HG03039 (cell line): ENCODE measurements around the gene RHPN2.
"Not testable (repeated sequence)": the region's sequence is repeated elsewhere in the genome, so short reads cannot be mapped to it uniquely, and the experiment has no call there.

Source experiments
- ATAC-seq: cut with Tn5 transposase; IDR thresholded peaks from one replicate; pipeline ENCODE4 v1.9.1; 2021; ENCODE audit warnings: mild to moderate bottlenecking, moderate library complexity; ENCODE audit not compliant: unreplicated experiment

RHPN2 gene

DNA sequence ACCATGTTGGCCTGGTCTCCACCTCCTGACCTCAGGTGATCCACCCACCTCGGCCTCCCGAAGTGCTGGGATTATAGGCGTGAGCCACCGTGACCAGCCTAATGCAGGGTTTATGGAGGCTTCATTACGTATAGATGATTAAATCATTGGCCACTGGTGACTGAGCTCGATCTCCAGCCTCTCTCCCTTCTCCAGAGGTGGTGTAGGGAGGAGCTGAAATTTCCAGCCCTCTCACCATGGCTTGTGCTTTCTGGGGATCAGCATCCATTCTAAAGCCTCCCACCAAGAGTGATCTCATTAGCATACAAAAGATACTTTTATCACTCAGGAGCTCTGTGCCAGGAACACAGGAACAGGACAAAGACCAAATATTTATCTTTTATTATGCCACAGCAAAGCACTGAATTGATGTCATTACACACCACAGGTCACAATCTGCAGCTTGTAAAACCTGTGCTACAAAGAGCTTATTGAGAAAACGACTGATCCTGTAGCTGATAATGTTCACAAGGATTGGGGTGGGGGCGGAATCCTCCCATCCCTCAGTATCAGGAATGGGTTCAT lies 32.4 kb downstream of the RHPN2 start:
- no peak for ATAC-seq

DNA sequence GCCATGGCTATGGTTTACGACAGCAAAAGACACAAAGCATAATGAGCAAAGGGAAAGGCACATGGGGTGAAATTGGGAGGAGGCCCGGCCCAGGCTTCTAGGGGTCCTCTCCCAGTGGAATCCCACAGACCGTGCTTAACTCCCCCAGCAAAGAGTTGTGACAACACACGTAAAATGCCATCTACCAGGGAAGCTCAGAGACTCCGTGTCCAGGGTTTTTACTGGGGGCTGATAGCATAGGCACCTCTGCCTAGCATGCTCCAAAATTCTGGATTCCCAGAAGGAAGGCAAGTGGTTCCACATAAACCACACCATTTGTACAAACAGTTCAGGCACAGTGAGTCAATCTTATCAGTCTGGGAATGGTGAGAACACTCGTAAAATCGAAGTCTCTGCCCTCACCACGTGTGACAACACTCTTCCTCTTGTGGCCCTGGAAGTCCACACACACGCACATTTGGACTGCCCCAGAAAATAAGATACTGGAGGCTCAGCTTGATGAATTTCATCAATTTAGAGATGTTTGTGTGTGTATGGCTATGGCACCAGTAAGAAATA lies 34.9 kb downstream of the RHPN2 start:
- ATAC-seq, result no peak

GRCh38 chr19:33026602-33027001 lies 38.1 kb downstream of the RHPN2 start:
- not testable (repeated sequence) for ATAC-seq

DNA sequence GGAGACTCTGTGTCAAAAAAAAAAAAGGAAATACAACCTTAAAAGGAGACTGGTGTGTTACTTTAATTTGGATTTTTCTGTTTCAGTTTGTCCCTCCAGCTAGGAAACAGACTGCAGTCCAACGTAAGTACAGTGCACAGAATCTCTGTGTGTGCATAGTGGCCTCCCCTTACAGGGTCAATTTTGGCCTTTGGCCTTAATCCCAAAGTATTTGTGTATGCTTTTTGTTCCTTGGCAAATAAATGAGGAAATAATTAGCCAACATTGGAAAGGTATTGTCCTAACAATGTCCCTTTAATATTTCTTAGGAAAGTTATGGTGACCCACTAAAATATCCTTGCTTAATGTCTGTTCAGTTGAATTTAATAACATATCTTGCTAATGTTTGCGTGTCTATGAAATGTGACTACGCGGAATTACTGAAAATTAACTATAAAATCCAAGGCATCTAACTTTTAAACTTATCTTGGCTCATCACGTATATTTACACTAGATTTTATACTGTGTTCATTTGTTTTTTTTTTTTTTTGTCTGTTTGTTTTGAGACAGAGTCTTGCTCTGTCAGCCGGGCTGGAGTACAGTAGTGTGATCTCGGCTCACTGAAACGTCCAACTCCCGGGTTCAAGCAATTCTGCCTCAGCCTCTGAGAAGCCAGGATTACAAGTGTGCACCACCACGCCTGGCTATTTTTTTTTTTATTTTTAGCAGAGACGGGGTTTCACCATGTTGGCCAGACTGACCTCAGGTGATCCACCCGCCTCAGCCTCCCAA lies 39.0 kb downstream of the RHPN2 start:
- ATAC-seq, result not testable (repeated sequence)

GRCh38 chr19:33024398-33024797 lies 40.3 kb downstream of the RHPN2 start:
- ATAC-seq, result no peak

- ATAC-seq, result no peak
Measured at GRCh38 chr19:33022472-33023116, 42.1 kb downstream of the RHPN2 start.

DNA sequence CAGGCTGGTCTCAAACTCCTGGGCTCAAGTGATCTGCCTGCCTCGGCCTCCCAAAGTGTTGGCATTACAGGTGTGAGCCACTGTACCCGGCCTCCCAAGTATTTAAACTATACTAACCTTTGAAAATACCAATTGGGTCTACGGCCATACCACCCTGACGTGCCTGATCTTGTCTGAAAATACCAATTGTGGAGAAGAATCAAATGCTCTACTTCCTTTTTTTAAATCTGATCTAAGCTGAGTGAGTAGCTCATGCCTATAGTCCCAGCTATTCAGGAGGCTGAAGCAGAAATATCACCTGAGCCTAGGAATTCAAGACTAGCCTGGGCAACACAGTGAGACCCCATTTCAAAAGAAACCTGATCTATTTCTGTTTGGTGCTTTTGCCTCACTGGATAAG lies 53.8 kb downstream of the RHPN2 start:
- not testable (repeated sequence) for ATAC-seq

GRCh38 chr19:33008738-33009137 lies 56.0 kb downstream of the RHPN2 start:
- ATAC-seq, result no peak

DNA sequence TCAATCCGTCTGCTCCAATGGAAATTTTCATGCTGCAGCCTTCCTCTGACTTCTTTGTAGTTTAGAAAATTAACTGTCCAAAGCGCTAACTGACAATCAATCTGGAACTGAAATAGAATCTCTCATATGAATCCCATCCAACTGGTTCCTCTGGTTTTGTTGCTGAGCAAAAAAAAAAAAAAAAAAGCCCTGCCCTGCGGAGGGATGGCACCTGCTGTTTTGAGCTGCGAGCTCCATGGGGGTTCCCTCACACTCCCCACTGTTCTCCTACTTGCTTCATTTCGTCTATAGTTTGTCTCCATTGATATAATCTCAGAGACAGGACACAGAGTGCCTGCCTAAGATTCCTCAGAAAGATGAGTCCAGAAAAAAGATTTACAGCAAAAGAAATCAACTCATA lies 59.2 kb downstream of the RHPN2 start:
- no peak for ATAC-seq

- ATAC-seq, result not testable (repeated sequence)
Measured at GRCh38 chr19:33003424-33004024, 61.2 kb downstream of the RHPN2 start.

DNA sequence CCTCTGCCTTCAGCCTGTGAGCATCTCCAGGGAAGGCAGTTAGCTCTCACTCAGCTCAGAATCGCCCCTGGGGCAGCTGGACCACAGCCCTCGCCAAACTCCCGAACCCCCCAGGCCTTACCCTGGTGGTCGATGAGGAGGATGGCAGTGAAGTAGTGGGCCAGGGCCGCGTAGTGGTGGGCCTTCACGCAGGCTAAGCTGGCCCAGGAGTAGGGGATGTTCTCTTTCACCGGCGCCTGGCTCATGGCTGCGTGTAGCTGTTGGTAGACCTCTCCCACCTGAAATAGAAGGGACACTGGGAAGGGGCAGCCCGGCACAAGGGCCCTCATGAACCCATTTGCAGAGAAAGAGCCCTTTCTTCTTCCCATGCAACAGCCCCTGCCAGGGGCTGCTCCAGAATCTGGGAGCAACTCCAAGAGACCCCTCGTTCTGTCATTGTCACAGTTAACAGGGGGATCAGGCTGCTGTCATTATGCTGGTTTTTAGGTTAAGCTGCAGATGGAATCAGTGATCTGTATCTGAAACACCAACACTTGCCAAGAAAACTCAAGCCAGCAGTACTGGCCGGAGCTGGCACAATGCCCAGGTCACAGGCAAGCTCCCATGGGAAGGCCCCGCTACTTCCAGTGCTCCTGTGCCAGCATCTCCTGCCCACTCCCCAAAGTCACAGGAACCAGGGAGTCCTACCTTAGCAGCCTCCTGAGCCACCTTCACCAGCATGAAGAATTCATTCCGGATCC lies 62.4 kb downstream of the RHPN2 start:
- ATAC-seq, result not testable (repeated sequence)

DNA sequence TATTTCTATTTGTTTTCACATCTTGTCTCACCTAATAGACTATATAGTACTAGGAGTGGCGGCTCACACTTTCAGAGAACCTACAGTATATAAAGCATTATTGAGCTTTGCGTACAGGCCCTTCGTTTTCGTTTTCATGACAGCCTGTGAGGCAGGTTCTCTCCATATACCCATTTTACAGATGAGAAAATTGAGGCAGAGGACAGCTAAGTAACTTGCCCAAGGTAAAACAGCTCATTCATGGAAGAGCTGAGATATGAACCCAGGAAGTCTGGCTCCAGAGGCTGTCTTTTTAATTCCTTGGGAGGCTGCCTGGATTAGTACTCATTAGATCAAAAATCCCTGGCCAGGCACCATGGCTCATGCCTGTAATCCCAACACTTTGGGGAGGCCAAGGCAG lies 63.8 kb downstream of the RHPN2 start:
- ATAC-seq, result no peak

DNA sequence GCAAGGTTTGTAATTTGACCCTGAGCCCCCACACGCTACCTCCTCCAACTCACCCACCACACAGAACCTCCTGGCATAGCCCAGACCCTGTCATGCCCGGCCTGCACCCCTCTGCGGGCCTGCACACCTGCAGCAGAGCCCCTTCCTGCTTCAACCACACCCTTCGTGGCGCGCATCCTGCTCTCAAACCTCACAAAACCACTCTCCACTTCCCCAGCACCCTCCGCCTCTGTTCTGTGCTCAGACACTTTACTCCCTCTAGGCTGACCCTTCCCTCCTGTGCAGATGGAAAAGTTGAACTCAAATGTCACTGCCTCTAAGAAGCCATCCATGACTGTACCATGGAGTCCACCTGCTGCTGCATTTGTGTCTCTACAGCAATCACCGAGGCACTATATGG lies 64.2 kb downstream of the RHPN2 start:
- ATAC-seq, result no peak

GRCh38 chr19:32998722-32999121 lies 66.0 kb downstream of the RHPN2 start:
- no peak for ATAC-seq

DNA sequence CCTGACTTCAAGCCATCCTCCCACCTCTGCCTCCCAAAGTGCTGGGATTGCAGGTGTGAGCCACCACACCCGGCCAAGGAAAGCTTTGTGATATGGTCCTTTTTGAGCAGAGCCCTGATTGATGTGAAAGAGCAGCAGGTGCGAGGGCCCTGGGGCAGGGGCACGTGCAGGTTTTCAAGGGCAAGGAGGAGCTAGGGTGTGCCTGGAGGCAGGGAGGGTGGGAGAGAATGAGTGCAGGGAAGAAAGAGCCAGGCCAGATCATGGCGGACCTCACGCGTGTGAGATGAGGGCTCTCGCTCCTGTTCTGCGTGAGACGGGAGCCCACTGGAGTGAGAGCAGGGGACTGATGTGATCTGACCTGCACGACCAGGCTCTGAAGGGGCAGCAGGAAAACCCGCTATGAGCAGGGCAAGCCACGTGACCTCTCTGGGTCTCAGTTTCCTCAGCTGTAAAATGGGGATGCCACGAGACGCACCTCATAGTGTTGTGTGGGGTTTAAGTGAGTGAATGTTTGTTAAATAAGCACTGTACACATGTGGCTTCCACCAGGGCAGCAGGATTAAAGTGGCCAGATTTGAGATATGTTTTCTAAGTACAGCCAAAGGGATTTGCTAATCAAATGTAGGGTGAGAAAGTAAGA lies 66.9 kb downstream of the RHPN2 start:
- no peak for ATAC-seq

DNA sequence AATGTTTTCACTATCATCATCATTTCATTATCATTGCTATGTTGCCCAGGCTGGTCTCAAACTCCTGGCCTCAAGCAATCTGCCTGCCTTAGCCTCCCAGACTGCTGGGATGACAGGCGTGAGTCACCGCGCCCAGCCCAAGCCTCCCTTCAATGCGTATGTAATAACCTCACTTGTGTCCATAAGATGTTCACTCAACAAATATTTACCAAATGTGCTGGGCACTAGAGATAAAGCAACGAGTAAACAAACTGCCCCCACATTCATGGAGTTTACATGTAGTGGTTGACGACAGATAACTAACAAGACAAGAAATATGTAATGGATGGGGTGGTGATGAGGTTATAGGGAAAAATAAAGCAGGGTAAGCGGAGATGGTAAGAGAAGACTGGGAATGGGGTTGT lies 67.6 kb downstream of the RHPN2 start:
- ATAC-seq, result not testable (repeated sequence)

DNA sequence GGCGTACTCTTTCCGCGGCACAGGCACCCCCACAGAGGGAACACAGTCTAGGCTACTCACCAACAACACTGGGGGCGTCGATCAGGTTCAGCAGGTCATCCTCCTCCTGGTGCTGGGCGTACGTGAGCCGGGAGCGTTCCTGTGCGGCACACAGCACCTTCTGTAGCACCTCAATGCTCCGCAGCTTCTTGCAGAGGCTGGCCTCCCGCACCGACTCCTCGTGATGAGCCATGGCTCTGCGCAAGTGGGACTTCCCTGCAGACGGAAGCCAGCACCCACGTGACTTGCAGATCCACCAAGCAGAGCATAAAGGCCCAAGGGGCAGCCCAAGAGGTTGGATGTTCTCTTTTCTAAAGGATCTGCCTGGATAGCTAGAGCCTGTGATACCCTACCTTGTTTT lies 68.7 kb downstream of the RHPN2 start:
- not testable (repeated sequence) for ATAC-seq

GRCh38 chr19:32988724-32989123 lies 76.0 kb downstream of the RHPN2 start:
- ATAC-seq, result no peak

DNA sequence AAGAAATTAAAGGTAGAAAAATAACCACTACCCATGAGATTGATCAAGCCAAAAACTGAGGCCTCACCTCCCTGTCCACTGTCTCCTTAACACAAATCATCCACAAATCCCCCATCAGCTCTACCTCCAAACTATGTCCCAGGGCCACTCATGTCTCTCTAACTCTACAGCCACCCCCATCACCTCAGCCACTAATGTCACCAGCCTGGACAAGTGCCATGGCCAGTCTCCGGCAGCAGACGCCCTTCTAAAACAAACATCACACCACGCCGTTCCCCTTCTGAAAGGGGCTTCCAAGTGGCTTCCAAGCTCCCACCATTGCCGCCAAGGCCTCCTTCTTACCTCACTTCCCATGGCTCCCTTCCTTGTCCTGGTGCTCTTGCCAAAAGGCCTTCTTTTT lies 76.4 kb downstream of the RHPN2 start:
- ATAC-seq, result not testable (repeated sequence)

DNA sequence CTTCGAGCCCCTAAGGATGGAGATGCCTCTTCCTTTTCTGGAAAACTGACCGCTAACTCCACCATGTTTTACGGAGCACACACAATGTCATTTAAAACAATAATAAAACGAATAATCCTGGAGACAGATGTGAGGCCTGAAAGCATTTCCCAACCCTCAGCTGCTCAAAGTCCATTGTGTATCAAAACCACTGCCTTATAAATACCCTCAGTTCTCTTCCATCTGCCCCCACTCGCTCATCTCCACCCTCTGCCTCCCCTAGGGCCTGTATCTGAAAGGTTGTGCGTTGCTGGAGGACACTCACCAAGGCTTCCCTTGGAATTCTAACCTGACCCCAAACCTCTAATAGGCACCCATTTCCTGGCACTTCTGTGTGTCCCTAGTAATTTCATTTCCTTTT lies 82.2 kb downstream of the RHPN2 start:
- not testable (repeated sequence) for ATAC-seq
